Kidney epithelial cell (primary cell): ENCODE data around the gene SMNDC1. TPM values are rescaled to one million over a fixed set of nuclear protein-coding genes. Genes with fewer than 3 reads are reported as not detected.

Source experiments
- DNase-seq: peaks from one replicate; pipeline ENCODE4 v3.0.0-alpha.2; 2010; ENCODE audit warnings: low read depth
- H3K27me3 ChIP-seq: 2 replicates; pipeline ENCODE4 v1.6.0; 2011; ENCODE audit warnings: low read length; ENCODE audit not compliant: control insufficient read depth, insufficient read depth
- H3K36me3 ChIP-seq: 2 replicates; pipeline ENCODE4 v1.5.1; 2011; ENCODE audit warnings: low read length; ENCODE audit not compliant: control insufficient read depth, insufficient read depth
- H3K4me3 ChIP-seq: 2 replicates; pipeline ENCODE4 v1.5.1; 2011; ENCODE audit warnings: low read depth, mild to moderate bottlenecking, control low read depth, low read length
- CTCF ChIP-seq: IDR thresholded peaks from 2 replicates; pipeline ENCODE4 v1.5.1; 2011; ENCODE audit warnings: mild to moderate bottlenecking, moderate library complexity, low read length, control low read depth, inconsistent platforms; ENCODE audit not compliant: insufficient read depth, poor library complexity, severe bottlenecking
- total RNA-seq: library from RNA; depleted of rRNA; stranded (reverse); fragments of >200 nt; gene quantifications from 2 replicates; pipeline ENCODE4 v1.2.3, GENCODE V29; 2015

Gene SMNDC1
- total RNA-seq, 1 donor from 2014 or later, result 8.0 TPM

DNA sequence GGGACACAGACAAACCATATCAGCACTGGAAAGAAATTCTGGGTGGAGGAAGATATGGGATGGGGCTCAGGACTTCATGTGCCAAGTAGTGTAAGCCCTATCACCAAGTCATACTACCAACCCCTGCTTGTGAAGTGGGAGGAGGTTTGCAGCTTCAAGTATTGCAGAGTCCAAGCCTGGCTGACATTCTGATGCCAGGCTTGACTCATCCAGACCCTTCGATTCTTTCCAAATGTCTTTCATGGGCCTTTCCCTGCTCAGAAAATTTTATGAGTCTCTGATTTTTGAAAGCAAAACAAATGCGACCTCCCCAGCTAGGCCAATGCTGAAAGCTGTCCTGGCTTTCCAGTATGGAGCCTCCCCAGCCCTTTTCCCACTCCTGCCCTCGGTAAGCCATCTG is 45.1 kb upstream of the SMNDC1 start:
- Histone ChIP-seq H3K27me3 (no peaks in the 10 kb centered on the region), H3K4me3 (no peak overlapping the region), H3K36me3 (no peaks in the 10 kb centered on the region)
- no peak for TF ChIP-seq CTCF
- no peak for DNase-seq

GRCh38 chr10:110349386-110349785 is 44.7 kb upstream of the SMNDC1 start:
- DNase-seq, result no peak
- H3K27me3 ChIP-seq, result no peaks in the 10 kb centered on the region
- H3K36me3 ChIP-seq, result no peaks in the 10 kb centered on the region
- no peak for TF ChIP-seq CTCF
- no peak overlapping the region for H3K4me3 ChIP-seq

DNA sequence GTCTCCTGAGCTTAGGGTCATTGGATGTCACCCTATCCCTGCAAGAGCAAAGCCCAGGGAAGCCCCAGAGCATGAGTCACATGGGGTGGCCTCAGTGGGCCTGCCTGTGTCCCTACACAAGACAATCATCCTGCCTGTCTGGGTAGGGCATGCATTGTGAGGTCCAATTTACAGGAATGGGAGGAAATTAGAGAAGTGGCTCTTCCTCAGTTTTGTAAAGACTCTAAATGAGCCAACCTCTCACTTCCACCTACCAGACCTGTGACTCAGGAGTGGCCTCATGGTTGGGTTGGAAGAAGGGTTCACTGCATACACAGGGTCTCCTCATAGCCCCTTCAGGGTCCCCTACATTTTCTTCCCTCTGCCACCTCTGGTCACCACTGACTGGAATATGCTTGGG is 43.6 kb upstream of the SMNDC1 start:
- TF ChIP-seq CTCF, result no peak
- Histone ChIP-seq H3K27me3 (no peaks in the 10 kb centered on the region), H3K4me3 (no peak overlapping the region), H3K36me3 (no peaks in the 10 kb centered on the region)
- no peak for DNase-seq

GRCh38 chr10:110346914-110347313 is 42.2 kb upstream of the SMNDC1 start:
- Histone ChIP-seq H3K4me3 (no peak overlapping the region), H3K27me3 (no peaks in the 10 kb centered on the region), H3K36me3 (no peaks in the 10 kb centered on the region)
- no peak for TF ChIP-seq CTCF
- DNase-seq, result no peak

GRCh38 chr10:110345286-110345685 is 40.6 kb upstream of the SMNDC1 start:
- Histone ChIP-seq H3K36me3 (no peaks in the 10 kb centered on the region), H3K4me3 (no peak overlapping the region), H3K27me3 (no peaks in the 10 kb centered on the region)
- no peak for TF ChIP-seq CTCF
- no peak for DNase-seq

DNA sequence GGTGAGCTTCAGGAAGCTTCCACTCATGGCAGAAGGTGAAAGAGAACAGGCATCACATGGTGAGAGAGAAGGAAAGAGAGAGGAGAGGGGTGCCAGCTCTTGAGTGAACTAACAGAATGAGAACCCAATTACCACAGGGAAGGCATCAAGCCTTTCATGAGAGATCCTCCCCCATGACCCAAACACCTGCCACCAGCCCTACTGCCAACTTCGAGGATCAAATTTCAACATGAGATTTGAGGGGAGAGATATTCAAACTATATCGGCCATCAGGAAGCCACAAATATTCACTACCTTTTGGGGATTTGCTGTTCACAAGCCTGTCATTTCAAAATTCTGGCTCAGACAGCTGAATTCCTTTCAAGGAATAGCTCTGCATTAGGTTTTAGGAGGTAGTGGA is 39.9 kb upstream of the SMNDC1 start:
- no peak for TF ChIP-seq CTCF
- Histone ChIP-seq H3K4me3 (no peak overlapping the region), H3K27me3 (no peaks in the 10 kb centered on the region), H3K36me3 (no peaks in the 10 kb centered on the region)
- DNase-seq, result no peak
